AML-193 (cell line): Measurements from ENCODE around the gene ABCC2.

ENCODE experiments used
- DNase-seq, 2 experiments: peaks; one replicate each; lab custom pipeline; 2025; lab: John Stamatoyannopoulos, UW

ABCC2 gene

GRCh38 chr10:99770408-99771045 lies 11.9 kb upstream of the ABCC2 start:
- DNase-seq: no peak

GRCh38 chr10:99775850-99776249 lies 6.6 kb upstream of the ABCC2 start:
- DNase-seq: peak; percentile 38 to 46

- peak; percentile 4 to 9 for DNase-seq
Measured at GRCh38 chr10:99777918-99778714, 4.3 kb upstream of the ABCC2 start.

GRCh38 chr10:99779335-99779734 lies 3.1 kb upstream of the ABCC2 start:
- peak; percentile 88 to 92 for DNase-seq

- no peak for DNase-seq
Measured at GRCh38 chr10:99781734-99782429, 558 bp upstream of the ABCC2 start.

- no peak for DNase-seq
Measured at GRCh38 chr10:99784016-99784726, 1.7 kb downstream of the ABCC2 start.

- DNase-seq: no peak
Measured at GRCh38 chr10:99784727-99785441, 2.4 kb downstream of the ABCC2 start.

GRCh38 chr10:99785646-99786045 lies 3.2 kb downstream of the ABCC2 start:
- no peak for DNase-seq

GRCh38 chr10:99787311-99787710 lies 4.9 kb downstream of the ABCC2 start:
- no peak for DNase-seq

- no peak for DNase-seq
Measured at GRCh38 chr10:99787782-99788445, 5.5 kb downstream of the ABCC2 start.

- DNase-seq: no peak
Measured at GRCh38 chr10:99788598-99789256, 6.3 kb downstream of the ABCC2 start.

- no peak for DNase-seq
Measured at GRCh38 chr10:99791831-99792230, 9.4 kb downstream of the ABCC2 start.

GRCh38 chr10:99793819-99794218 lies 11.4 kb downstream of the ABCC2 start:
- DNase-seq: no peak

GRCh38 chr10:99796928-99797327 lies 14.5 kb downstream of the ABCC2 start:
- DNase-seq: no peak

GRCh38 chr10:99798031-99798430 lies 15.6 kb downstream of the ABCC2 start:
- no peak for DNase-seq

- DNase-seq: no peak
Measured at GRCh38 chr10:99798920-99799319, 16.5 kb downstream of the ABCC2 start.

GRCh38 chr10:99799613-99800012 lies 17.2 kb downstream of the ABCC2 start:
- DNase-seq: no peak

- no peak for DNase-seq
Measured at GRCh38 chr10:99804471-99804870, 22.0 kb downstream of the ABCC2 start.

GRCh38 chr10:99805190-99805589 lies 22.8 kb downstream of the ABCC2 start:
- DNase-seq: no peak

GRCh38 chr10:99806091-99806490 lies 23.7 kb downstream of the ABCC2 start:
- no peak for DNase-seq

- DNase-seq: no peak
Measured at GRCh38 chr10:99807786-99808185, 25.3 kb downstream of the ABCC2 start.
